ENCODE data around the gene RUSC1.

GRCh38 chr1:155308493-155309422, 11.9 kb upstream of the RUSC1 start, which contains the start of gene FDPS:
- 0 out of 4 replicates have a peak, but pooled peaks of 1 of the 3 experiments have one; percentile 7 for TF ChIP-seq CTCF (IDR thresholded peaks at IDR 0.05; ENCODE audit: control extremely low read depth in 1 of 3, insufficient read depth in 1 of 3, low read depth in 1 of 3, low read length in 3 of 3)
- TF ChIP-seq, protein P1, sequence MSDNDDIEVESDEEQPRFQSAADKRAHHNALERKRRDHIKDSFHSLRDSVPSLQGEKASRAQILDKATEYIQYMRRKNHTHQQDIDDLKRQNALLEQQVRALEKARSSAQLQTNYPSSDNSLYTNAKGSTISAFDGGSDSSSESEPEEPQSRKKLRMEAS (IDR thresholded peaks at IDR 0.05) = peak; percentile 82
- TF ChIP-seq POLR2AphosphoS5 (IDR thresholded peaks at IDR 0.05; ENCODE audit: low read depth, low read length) = peak; percentile 44
- peak; percentile 91 for TF ChIP-seq TAF1 (IDR thresholded peaks at IDR 0.05; ENCODE audit: low read depth, low read length)
- no peak for TF ChIP-seq SRF (IDR thresholded peaks at IDR 0.05; ENCODE audit: low read depth, low read length)
